ENCODE results near the gene MORN5.

The MORN5 gene

DNA sequence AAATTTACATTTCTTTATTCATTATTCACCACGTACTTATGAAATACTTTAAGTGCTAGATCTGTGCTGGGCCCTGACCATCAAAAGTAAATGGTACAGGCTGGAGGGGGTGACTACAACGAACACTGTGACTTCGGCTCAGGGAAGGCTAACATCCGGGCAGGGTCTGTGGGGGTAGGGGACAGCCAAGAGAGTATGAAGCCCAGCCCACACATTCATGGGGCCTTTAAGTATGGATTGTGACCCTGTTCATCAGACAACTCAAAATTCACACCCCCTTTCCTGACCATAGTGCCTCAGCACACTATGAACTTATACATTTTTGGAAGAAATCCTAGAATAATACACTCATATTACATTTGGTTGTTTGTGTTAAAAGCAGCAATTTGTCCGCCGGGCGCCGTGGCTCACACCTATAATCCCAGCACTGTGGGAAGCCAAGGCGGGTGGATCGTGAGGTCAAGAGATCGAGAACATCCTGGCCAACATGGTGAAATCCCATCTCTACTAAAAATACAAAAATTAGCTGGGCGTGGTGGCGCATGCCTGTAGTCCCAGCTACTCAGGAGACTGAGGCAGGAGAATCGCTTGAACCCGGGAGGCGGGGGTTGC is 33.3 kb downstream of the MORN5 start:
- DNase-seq = no peak

GRCh38 chr9:122193651-122194050 is 33.9 kb downstream of the MORN5 start:
- no peak for DNase-seq

DNA sequence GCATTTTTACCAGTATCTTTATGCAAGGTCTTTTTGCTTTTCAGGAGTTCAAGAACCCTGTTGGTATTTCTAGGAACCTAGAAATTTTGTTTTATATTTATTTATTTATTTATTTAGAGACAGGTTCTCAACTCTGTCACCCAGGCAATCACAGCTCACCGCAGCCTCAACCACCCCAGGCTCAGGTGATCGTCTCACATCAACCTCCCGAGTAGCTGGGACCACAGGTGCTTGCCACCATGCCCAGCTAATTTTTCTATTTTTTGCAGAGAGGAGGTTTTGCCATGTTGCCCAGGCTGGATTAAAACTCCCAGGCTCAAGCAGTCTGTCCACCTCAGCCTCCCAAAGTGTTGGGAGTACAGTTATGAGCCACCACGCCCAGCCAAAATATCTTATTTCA is 36.2 kb downstream of the MORN5 start:
- no peak for DNase-seq

- DNase-seq = no peak
Observed at GRCh38 chr9:122197426-122197825, 37.7 kb downstream of the MORN5 start.

GRCh38 chr9:122197882-122198281 is 38.2 kb downstream of the MORN5 start:
- DNase-seq = no peak

DNA sequence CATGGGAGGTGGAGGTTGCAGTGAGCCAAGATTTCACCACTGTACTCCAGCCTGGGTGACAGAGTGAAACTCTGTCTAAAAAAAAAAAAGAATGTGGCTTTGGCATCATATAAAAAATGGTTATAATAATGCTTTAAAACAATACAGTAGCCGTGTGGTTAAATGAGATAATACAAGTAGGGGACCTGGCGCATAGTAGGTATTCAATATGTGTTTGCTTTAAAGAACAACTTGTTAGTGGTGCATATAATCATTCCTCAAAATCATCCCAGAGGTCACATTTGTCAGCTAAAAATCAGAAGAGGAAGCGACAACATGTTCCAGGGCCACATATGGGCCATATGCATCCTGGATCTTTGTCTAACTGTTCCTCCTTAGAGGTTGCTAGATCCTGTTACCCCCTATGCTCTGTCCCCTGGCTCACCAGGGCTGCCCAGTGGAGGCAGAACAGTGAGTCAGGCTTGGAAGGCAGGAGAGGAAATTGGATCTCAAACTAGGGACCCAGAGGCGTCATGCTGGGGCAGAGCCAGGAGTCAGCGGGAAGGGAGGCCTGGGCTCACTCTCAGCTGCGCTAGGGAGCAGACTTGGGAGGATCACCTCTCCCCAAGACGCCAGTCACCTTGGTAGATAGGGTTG is 41.4 kb downstream of the MORN5 start:
- DNase-seq = no peak

GRCh38 chr9:122201641-122202040 is 41.9 kb downstream of the MORN5 start:
- no peak for DNase-seq

- no peak for DNase-seq
Observed at GRCh38 chr9:122202111-122202510, 42.4 kb downstream of the MORN5 start.

DNA sequence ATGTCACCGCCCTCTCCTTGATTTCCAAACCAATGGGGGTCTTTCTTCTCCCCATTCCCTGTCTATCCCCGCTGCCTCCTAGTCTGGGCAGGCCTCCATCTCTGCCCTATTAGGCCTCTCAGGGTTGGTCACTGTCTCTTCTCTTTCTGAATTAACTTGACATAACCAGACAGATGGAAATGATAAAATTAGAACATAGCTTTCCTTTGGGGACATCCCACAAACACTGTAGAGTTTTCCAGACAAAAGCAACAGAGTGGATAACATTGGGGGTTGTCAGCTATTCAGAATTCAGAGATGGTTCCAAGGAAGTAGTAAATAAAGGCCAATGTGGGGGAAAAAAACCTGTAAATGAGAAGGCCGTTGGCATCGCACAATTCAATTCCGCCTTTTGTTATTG is 44.3 kb downstream of the MORN5 start:
- no peak for DNase-seq

GRCh38 chr9:122204491-122204890 is 44.8 kb downstream of the MORN5 start:
- no peak for DNase-seq

DNA sequence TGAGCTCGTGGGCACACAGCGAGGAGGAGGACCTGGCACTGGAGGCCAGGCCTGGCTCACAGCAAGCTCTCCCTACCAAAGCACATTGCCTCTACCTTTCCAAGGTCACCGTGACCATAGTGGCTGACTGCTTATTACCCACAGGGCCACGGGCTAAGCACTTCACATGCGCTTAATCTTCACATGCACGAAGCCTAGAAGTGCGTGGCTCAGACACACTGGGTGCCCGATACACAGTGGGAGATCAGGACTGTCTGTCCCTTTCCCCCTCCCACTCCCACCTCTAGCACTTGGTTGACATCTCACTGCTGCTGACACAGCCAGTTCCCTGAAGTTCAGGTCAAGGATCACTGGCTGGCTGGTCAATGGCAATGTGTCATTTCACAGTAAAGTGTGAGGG is 45.5 kb downstream of the MORN5 start:
- DNase-seq = no peak

GRCh38 chr9:122206118-122207046 is 46.7 kb downstream of the MORN5 start:
- no peak for DNase-seq

GRCh38 chr9:122207096-122207495 is 47.4 kb downstream of the MORN5 start:
- DNase-seq = no peak

DNA sequence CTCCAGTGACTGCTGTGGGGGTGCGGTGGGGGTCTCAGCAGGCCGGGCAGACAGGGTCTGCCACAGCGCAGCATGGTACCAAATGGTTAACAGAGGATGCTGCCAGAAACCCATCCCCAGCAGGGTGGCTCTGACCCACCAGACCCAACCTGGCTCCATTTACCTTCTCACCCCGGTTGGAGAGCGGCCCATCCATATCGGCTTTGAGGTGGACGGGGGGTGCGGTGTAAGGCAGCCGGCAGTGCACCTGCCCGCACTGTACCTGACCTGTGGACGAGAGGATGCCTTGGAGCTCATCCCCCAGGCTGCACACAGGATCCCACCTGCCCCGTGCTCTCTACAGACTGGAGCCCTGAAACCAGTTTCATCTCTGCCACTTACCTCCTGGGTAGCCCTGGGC is 49.7 kb downstream of the MORN5 start:
- DNase-seq = no peak

GRCh38 chr9:122212473-122213004 is 52.8 kb downstream of the MORN5 start:
- no peak for DNase-seq

GRCh38 chr9:122213102-122213588 is 53.4 kb downstream of the MORN5 start:
- no peak for DNase-seq

DNA sequence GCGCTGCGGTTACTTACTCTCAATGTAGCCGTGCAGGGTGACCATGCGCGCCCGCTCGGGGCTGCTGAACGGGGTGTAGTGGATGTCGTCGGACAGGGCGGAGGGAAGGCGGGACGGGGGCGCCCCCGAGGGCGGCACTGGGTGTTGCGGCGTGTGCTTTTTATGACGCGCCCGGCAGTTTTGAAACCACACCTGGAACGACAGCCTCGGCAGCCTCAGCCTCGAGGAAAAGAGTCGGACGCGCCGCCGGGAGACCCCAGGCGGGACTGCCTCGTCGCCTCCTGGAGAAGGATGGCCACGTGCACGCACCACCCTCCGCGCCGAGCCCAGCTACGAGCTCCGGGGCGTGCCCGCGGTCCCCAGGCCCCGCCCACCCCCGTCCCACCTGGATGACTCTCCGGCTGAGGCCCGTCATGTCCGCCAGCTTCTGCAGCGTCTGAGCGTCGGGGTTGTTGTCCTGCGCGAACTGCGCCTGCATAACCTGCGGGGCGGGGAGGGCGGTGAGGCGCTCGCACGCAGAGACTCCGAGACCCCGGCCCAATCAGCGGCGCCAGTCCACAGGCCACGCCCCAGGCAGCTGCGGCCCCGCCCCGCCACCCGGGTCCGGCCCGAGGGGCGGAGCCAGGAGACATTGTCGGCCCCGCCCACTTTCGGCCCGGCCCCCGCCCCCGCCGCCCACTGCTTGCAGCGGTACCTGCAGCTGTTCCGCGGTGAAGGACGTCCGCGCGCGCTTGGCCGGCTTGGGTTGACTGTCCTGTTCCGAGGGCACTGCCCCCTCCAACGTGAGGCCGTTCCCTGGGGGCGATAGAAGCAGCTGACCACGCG is 54.1 kb downstream of the MORN5 start:
- DNase-seq = no peak

DNA sequence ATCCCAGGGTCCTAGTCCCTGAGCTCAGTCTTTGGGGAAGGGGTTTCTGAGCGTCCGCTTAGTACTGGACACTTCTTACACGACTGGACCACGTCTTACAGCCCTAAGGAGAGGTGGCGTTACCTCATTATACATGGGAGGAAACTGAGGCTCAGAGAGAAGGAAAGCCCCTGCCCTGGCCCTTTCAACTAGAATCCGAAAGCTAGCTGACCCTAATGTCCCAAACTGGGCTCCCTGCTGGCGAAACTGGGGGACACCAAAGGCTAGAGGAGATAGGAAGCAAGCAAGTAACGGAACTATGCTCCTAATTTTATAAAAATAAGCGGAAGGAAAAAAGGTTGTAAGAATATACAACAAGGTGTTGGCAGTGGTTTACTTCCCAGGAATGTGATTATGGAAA is 54.8 kb downstream of the MORN5 start:
- no peak for DNase-seq

DNA sequence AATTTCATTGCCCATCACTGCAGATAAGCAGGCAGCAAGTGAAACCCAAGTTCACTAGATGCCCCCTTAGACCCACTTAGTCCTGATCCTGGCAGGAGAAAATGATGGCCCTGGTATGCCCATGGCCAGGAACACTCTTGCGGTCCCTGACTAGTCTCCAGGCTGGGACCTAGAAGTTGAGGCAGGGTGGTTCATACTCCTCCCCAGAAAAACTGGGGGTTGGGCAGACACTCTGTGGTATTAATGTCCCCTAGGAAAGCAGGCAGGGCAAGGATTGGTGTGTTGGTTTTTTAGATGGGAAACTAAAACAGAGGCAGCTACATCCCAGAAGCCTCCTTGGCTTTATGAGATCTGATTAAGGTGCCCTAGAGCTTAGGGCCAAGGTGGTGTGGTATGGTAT is 56.0 kb downstream of the MORN5 start:
- no peak for DNase-seq

- no peak for DNase-seq
Observed at GRCh38 chr9:122216138-122216797, 56.6 kb downstream of the MORN5 start.

DNA sequence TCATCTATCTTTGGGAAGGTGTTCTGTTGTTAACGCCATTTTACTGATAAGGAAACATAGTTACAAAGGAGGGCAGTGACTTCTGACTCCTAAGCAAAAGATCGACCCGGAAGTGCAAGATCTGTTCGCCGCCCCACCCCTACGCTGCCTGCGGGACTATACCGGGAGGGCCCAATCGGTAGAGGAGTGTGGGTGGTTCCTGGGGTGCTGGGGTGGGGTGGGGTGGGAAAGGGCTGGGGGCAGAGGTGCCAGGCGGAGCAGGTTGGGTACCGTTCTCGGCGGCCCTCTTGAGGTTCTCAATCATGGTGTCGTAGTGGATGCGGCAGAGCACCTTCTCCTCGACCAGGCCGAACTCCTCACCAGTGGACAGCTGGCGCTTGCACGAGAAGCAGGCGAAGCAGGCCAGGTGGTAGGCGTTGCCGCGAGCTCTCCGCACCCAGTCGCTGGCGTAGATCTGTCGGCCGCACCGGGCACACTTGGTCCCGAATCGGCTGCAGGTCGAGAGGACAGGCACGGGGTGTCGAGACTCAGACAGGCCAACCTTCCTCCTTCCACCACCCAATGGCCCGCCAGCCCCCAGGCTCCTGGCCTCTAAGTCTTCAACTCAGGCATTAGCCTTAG is 57.2 kb downstream of the MORN5 start:
- no peak for DNase-seq

GRCh38 chr9:122217640-122218039 is 57.9 kb downstream of the MORN5 start:
- DNase-seq = no peak

Data from effector CD4-positive, alpha-beta T cell (primary cell).